GM18519 (cell line): ENCODE data around the gene CD226.
"Not testable (repeated sequence)": the region's sequence is repeated elsewhere in the genome, so short reads cannot be mapped to it uniquely, and the experiment has no call there.

Experiments used
- ATAC-seq: cut with Tn5 transposase; IDR thresholded peaks from one replicate; pipeline ENCODE4 v1.9.1; 2021; ENCODE audit warnings: mild to moderate bottlenecking, moderate library complexity; ENCODE audit not compliant: unreplicated experiment, low FRiP score

Gene CD226

DNA sequence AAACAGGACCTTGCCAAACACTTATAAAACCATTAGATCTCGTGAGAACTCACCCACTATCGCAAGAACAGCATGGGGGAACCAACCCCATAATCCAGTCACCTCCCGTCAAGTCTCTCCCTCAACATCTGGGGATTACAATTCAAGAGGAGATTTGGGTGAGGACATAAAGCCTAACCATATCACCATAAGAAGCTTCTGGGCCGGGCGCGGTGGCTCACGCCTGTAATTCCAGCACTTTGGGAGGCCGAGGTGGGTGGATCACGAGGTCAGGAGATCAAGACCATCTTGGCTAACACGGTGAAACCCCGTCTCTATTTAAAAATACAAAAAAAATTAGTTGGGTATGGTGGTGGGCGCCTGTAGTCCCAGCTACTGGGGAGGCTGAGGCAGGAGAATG lies 112.7 kb downstream of the CD226 start:
- not testable (repeated sequence) for ATAC-seq

DNA sequence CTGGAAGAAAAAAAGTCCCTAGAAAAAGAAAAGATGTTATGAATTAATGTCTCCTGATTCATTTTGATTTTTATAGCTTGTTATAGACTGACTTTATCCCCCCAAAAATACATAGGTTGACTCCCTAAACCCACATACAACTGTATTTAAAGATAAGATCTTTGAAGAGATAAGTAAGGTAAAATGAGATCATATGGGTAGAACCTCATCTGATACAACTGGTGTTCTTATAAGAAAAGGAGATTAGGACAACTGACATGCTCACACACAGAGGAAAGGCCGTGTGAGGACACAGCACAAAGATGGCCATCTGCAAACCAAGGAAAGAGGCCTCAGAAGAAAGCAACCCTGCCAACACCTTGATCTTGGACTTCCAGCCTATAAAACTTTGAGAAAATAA lies 117.5 kb downstream of the CD226 start:
- no peak for ATAC-seq

DNA sequence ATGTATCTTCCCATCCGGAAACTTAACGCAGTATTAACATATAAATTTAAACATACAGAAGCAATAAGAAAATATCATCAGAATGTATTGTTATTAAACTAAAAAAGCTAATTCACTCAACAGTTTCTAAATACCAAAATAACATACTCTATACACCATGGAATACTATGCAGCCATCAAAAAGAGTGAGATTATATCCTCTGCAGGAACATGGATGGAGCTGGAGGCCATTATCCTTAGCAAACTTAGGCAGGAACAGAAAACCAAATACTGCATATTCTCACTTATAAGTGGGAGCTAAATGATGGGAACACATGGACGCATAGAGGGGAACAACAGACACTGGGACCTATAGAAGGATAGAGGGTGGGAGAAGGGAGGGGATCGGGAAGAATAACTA lies 127.1 kb downstream of the CD226 start:
- no peak for ATAC-seq

DNA sequence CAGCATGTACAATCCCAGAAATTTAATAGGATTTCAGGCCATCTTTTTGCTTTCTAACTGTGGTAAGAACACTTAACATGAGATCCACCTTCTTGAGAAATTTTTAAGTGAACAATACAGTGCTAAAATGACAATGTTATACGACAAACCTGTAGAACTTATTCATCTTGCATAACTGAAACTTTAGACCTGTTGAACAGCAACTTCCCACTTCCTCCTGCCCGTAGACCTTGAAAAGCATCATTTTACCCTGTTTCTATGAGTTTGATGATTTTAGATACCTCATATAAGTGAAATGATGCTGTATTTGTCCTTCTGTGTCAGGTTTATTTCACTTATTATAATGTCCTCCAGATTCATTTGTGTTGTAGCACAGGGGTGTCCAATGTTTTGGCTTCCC lies 128.2 kb downstream of the CD226 start:
- ATAC-seq: no peak

DNA sequence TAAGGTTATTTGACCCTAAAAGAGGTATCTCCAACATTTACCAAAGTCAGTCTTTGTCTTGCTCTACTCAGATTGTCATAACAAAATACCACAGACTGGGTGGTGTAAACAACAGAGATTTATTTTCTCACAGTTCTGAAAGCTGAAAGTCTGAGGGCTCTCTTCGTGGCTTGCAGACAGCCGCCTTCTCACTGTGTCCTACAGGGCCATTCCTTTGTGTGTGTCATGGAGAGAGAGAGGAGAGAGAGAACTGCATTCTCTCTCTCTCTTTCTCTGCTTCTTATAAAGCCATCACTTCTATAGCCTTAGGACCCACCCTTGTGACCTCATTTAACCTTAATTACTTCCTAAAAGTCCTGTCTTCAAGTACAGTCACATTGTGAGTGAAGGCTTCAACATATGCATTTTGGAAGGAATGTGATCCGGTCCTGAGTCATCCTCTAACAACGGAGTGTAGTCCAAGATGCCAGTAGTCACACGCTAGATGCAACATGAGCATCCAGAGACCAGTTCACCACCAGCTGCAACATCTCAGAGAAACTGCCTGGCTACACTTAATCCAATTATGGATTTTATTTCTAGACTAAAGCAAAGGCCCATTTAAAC lies 130.2 kb downstream of the CD226 start:
- ATAC-seq: no peak

DNA sequence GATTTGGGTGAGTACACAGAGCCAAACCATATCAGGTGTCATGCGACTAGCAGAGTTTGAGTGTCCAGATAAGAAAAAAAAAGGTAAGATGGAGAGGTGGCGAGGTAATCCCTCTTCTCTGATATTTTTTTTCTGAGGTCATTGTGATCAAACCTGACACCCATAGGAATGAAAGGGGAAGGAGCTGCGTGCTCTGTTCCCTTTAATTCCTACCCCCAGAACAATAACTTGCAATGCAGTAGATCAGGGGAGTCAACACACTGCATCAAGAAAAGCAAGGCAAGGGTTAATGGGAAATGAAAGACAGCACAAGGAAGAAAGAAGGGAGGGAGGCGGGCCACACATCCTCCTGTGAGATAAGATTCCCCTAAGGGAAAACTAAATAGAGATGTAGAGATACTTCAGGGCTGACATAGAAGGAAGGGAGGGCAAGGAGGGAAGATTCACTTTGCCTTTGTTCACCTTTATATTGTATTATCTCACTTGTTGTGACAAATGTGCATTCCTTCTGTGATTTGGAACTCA lies 132.8 kb downstream of the CD226 start:
- no peak for ATAC-seq

DNA sequence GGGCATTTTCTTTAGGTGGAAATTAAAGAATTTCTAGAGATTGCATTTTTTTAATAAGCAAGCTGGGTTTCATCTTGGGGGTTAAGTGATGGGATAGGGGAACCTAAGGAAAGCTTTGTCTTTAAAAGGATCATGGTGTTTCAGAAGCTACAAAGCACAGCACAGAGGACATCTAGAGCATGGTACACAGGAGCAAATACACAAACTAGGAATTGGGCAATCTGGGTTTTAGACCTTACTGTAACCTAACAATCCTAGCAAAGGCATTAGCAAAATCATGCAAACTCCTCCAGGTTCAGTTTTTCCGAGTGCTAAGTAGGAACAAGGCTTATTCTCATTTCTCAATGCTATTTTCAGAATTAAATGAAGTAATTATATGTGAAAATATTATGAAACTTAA lies 134.1 kb downstream of the CD226 start:
- no peak for ATAC-seq

DNA sequence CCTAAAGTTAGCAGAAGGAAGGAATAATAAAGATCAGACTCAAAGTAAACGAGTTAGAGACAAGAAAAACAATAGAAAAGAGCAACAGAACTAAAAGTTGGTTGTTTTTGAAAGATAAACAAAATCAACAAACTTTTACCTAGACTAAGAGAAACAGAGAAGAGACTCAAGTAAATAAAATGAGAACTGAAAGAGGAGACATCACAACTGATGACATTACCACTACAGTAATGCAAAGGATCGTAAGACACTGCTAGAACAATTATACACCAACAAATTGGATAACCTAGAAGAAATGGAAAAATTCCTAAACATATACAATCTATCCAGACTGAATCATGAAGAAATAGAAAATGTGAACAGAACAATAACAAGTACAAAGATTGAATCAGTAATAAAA lies 139.3 kb downstream of the CD226 start:
- ATAC-seq: no peak

DNA sequence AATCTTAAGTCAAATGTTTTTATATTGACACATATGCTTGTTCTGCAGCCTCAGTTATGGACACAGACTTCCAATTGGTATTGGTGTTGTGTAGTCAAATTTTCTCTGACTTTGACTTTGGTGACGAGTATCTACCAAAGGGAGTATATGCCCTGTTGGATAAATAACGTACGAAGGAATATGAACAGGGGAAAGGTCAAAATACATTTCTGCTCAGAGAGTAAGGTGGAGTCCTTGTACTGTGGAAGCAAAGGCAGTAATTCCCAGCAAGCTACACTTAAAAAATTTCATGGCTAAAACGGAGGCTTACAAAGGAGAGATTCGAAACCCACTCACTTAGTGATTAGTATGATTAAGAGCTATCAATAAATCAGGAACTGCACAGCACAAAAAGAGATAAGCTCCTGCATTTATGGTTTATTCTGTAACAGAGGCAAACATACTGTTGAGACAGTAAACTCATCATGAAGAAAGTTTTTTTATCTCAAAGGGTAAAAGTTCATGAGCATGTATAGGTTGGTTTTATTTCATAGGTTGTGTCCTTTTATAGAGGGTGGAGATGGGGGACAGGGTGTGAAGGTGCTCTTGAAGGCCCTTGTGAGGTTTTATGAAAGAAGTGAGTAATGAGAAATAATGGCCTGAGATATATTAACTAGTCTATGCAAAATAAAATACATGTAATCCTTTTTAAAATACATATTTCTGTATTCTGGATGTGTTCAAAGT lies 142.7 kb downstream of the CD226 start:
- no peak for ATAC-seq
